ENCODE results near the gene FAT3. TPM values are rescaled to one million over a fixed set of nuclear protein-coding genes. Genes with fewer than 3 reads are reported as not detected.

The FAT3 gene
- total RNA-seq, 1 experiment from 2014 or later, result 0.33 TPM

DNA sequence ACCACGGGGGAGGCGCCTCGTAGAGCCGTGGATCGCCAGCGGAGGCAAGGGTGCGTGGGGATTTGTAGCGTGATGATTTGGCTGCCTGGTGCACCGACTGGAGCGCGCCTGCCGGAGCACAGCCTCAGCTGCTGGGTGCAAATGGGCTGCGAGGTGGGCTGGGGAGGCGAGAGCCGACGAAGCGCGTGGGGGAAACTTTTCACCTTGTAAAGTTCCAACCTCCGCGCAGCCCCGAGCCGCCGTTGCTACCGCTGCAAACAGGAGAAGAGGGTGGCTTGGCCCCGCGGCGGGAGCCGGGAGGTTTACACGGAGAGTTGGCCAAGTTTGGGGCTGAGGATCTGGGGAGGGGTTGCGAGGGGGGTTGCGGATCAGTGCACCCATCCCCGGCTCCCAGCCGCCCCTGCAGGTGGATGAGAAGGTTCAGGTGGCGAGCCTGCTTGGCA lies 528 bp downstream of the FAT3 start:
- ATAC-seq, result peak; percentile 33
- H3K27ac ChIP-seq (ENCODE audit: low read length), result no peak overlapping the region
- ChIA-PET POLR2A (no interaction called here), CTCF (no interaction called here)
- peaks cover 49% of the 10 kb centered on the region for H3K27me3 ChIP-seq (ENCODE audit: control insufficient read depth, insufficient read depth, low read length)
- DNase-seq (ENCODE audit: low read depth, low spot score), result no peak
- in situ Hi-C loops (cut with HindIII; ENCODE audit: low pct_unique_long_range_greater_than_20kb, low sequenced_read_pairs) (no loop called here), intact Hi-C loops (cut with micrococcal nuclease; ENCODE audit: unreplicated experiment) (no loop called here)
- peaks cover 3% of the 10 kb centered on the region; the same call in 1 of the 2 replicates for H3K4me1 ChIP-seq (ENCODE audit: control insufficient read depth, insufficient read depth, low read length)
- peak overlapping the region; percentile 39 to 40 for H3K4me3 ChIP-seq (ENCODE audit: low read depth in 2 of 2, low read length in 2 of 2)
- BruUV-seq (replicated peaks), result no TSS peak
- no peaks in the 10 kb centered on the region for H3K9me3 ChIP-seq (ENCODE audit: control insufficient read depth, insufficient read depth, low read depth, low read length)
- H3K36me3 ChIP-seq (ENCODE audit: control insufficient read depth, insufficient read depth, low read length), result no peaks in the 10 kb centered on the region
- TF ChIP-seq SIN3A (IDR thresholded peaks at IDR 0.05; ENCODE audit: borderline replicate concordance, insufficient read depth, low read depth, low read length) (no peak), POLR2AphosphoS5 (IDR thresholded peaks at IDR 0.05; ENCODE audit: low read depth, low read length) (no peak), TCF7L2 (IDR thresholded peaks at IDR 0.05; ENCODE audit: low read depth, low read length) (no peak)
- TF ChIP-seq, protein P1, sequence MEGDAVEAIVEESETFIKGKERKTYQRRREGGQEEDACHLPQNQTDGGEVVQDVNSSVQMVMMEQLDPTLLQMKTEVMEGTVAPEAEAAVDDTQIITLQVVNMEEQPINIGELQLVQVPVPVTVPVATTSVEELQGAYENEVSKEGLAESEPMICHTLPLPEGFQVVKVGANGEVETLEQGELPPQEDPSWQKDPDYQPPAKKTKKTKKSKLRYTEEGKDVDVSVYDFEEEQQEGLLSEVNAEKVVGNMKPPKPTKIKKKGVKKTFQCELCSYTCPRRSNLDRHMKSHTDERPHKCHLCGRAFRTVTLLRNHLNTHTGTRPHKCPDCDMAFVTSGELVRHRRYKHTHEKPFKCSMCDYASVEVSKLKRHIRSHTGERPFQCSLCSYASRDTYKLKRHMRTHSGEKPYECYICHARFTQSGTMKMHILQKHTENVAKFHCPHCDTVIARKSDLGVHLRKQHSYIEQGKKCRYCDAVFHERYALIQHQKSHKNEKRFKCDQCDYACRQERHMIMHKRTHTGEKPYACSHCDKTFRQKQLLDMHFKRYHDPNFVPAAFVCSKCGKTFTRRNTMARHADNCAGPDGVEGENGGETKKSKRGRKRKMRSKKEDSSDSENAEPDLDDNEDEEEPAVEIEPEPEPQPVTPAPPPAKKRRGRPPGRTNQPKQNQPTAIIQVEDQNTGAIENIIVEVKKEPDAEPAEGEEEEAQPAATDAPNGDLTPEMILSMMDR (IDR thresholded peaks at IDR 0.05), result no peak
- TF ChIP-seq, protein P2, sequence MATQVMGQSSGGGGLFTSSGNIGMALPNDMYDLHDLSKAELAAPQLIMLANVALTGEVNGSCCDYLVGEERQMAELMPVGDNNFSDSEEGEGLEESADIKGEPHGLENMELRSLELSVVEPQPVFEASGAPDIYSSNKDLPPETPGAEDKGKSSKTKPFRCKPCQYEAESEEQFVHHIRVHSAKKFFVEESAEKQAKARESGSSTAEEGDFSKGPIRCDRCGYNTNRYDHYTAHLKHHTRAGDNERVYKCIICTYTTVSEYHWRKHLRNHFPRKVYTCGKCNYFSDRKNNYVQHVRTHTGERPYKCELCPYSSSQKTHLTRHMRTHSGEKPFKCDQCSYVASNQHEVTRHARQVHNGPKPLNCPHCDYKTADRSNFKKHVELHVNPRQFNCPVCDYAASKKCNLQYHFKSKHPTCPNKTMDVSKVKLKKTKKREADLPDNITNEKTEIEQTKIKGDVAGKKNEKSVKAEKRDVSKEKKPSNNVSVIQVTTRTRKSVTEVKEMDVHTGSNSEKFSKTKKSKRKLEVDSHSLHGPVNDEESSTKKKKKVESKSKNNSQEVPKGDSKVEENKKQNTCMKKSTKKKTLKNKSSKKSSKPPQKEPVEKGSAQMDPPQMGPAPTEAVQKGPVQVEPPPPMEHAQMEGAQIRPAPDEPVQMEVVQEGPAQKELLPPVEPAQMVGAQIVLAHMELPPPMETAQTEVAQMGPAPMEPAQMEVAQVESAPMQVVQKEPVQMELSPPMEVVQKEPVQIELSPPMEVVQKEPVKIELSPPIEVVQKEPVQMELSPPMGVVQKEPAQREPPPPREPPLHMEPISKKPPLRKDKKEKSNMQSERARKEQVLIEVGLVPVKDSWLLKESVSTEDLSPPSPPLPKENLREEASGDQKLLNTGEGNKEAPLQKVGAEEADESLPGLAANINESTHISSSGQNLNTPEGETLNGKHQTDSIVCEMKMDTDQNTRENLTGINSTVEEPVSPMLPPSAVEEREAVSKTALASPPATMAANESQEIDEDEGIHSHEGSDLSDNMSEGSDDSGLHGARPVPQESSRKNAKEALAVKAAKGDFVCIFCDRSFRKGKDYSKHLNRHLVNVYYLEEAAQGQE (IDR thresholded peaks at IDR 0.05; ENCODE audit: insufficient read depth in 1 of 2, low read depth in 2 of 2, low read length in 1 of 2), result no peak

DNA sequence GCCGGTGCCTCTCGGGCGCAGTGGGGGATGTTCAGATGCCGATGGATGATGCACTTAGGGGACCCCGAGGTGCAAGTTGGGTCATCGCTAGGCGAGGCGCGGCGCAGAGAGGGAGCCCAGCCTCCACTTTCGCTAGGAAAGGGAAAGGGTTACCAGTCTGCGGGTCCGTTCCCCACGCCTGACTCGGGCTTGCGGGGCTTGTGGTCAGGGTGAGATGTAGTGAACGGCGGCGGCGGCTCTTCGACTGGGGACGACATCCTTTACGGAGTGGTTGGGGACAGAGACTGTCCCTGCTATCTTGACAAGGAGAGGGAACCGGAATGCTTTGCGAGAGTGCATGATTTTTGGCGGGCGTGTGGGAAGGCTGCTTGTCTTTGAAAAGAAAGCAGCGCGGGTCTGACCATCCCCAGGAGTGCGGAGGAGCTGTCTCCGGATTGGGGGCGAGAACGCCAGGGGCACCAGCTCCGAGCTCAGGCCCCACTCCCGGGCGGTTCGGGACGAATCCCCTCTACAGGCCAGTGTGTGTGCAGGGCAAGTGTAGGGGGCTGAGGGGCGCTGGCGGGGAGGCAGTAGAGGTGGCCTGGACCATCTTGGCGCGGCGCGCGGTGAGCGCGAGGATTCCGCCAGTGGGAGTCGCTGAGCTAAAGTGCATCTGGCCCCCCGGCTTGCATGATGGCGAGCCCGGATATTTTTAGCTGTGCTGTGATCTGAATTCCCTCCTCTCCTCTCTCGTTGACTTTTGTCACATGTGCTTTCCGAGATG lies 1.1 kb downstream of the FAT3 start:
- ChIA-PET POLR2A (no interaction called here), CTCF (no interaction called here)
- Histone ChIP-seq H3K27ac (ENCODE audit: low read length) (no peak overlapping the region), H3K4me1 (ENCODE audit: control insufficient read depth, insufficient read depth, low read length) (peaks cover 3% of the 10 kb centered on the region; the same call in 1 of the 2 replicates), H3K27me3 (ENCODE audit: control insufficient read depth, insufficient read depth, low read length) (peaks cover 44% of the 10 kb centered on the region), H3K36me3 (ENCODE audit: control insufficient read depth, insufficient read depth, low read length) (no peaks in the 10 kb centered on the region), H3K9me3 (ENCODE audit: control insufficient read depth, insufficient read depth, low read depth, low read length) (no peaks in the 10 kb centered on the region), H3K4me3 (ENCODE audit: low read depth in 2 of 2, low read length in 2 of 2) (peak overlapping the region; percentile 39 to 40)
- no peak for DNase-seq (ENCODE audit: low read depth, low spot score)
- TF ChIP-seq SIN3A (IDR thresholded peaks at IDR 0.05; ENCODE audit: borderline replicate concordance, insufficient read depth, low read depth, low read length) (no peak), TCF7L2 (IDR thresholded peaks at IDR 0.05; ENCODE audit: low read depth, low read length) (no peak), POLR2AphosphoS5 (IDR thresholded peaks at IDR 0.05; ENCODE audit: low read depth, low read length) (no peak)
- TF ChIP-seq, protein P1 (IDR thresholded peaks at IDR 0.05), result no peak
- TF ChIP-seq, protein P2 (IDR thresholded peaks at IDR 0.05; ENCODE audit: insufficient read depth in 1 of 2, low read depth in 2 of 2, low read length in 1 of 2), result no peak
- no TSS peak for BruUV-seq (replicated peaks)
- in situ Hi-C loops (cut with HindIII; ENCODE audit: low pct_unique_long_range_greater_than_20kb, low sequenced_read_pairs) (no loop called here), intact Hi-C loops (cut with micrococcal nuclease; ENCODE audit: unreplicated experiment) (no loop called here)
- ATAC-seq, result 0 out of 2 replicates have a peak, but pooled peaks have one; percentile 6
